Muscle of leg (tissue), 11 donors: ENCODE measurements around the gene CRY2. TPM values are rescaled to one million over a fixed set of nuclear protein-coding genes. Genes with fewer than 3 reads are reported as not detected.

Experiments
- DNase-seq: peaks from one replicate; pipeline ENCODE4 v3.0.0; 2013
- H3K27ac ChIP-seq: one replicate; pipeline ENCODE4 v1.5.1; 2013; ENCODE audit warnings: mild to moderate bottlenecking, low read length, control low read depth
- H3K27me3 ChIP-seq: one replicate; pipeline ENCODE4 v1.6.1; 2013; ENCODE audit warnings: low read length; ENCODE audit not compliant: control insufficient read depth, insufficient read depth
- H3K36me3 ChIP-seq: one replicate; pipeline ENCODE4 v1.6.1; 2013; ENCODE audit warnings: low read length; ENCODE audit not compliant: control insufficient read depth, insufficient read depth
- H3K4me1 ChIP-seq: one replicate; pipeline ENCODE4 v1.6.1; 2013; ENCODE audit warnings: low read length; ENCODE audit not compliant: control insufficient read depth, insufficient read depth
- H3K4me3 ChIP-seq: one replicate; pipeline ENCODE4 v1.5.1; 2013; ENCODE audit warnings: low read length, control low read depth
- H3K9me3 ChIP-seq: replicated peaks from 2 replicates; pipeline ENCODE4 v1.6.1; 2013; ENCODE audit warnings: low read depth, low read length; ENCODE audit not compliant: control insufficient read depth
- WGBS: methylation state at CpG from one replicate; pipeline ENCODE4 v1.1.5; 2013; ENCODE audit warnings: missing lambda C conversion rate; ENCODE audit not compliant: insufficient coverage; 5-methylcytosine and 5-hydroxymethylcytosine counted together
- polyA plus RNA-seq, 8 donors: library from polyadenylated mRNA; unstranded; fragments of 120-200 nt; gene quantifications; one replicate each; pipeline versions ENCODE4 v1.2.1 to v1.2.3, GENCODE V29; 2013; ENCODE audit warnings: inconsistent platforms in 1 of 8, low replicate concordance in 1 of 8; ENCODE audit not compliant: insufficient read length in 8 of 8, insufficient read depth in 1 of 8
- total RNA-seq: library from RNA; stranded (reverse); fragments of 120-200 nt; gene quantifications from one replicate; pipeline ENCODE4 v1.2.4, GENCODE V29; 2013

CRY2 gene
- total and polyA plus RNA-seq, 9 donors: 24.1 to 29.3 (median 25.8) TPM

- 69% methylated on average over 2 of the region's 4 CpGs for WGBS
Observed at GRCh38 chr11:45886816-45887520, 39.7 kb downstream of the CRY2 start.

GRCh38 chr11:45887587-45887986 lies 40.3 kb downstream of the CRY2 start:
- H3K9me3 ChIP-seq: no peaks in the 10 kb centered on the region
- no peak for DNase-seq
- no peak overlapping the region for H3K4me3 ChIP-seq
- H3K27me3 ChIP-seq: peaks cover 23% of the 10 kb centered on the region
- H3K27ac ChIP-seq: no peak overlapping the region
- peaks cover 12% of the 10 kb centered on the region for H3K4me1 ChIP-seq
- peaks cover 6% of the 10 kb centered on the region for H3K36me3 ChIP-seq
- 89% methylated on average over 5 of the region's 10 CpGs for WGBS

More at GRCh38 chr11:45886816-45887520, 39.7 kb downstream of the CRY2 start:
- Histone ChIP-seq H3K4me1 (peaks cover 12% of the 10 kb centered on the region), H3K27ac (no peak overlapping the region), H3K27me3 (peaks cover 23% of the 10 kb centered on the region), H3K36me3 (peaks cover 13% of the 10 kb centered on the region), H3K4me3 (no peak overlapping the region), H3K9me3 (no peaks in the 10 kb centered on the region)
- DNase-seq: no peak

- H3K36me3 ChIP-seq: no peaks in the 10 kb centered on the region
- peaks cover 23% of the 10 kb centered on the region for H3K27me3 ChIP-seq
- H3K9me3 ChIP-seq: no peaks in the 10 kb centered on the region
- WGBS: 69% methylated on average over 2 of the region's 8 CpGs
- H3K4me3 ChIP-seq: no peak overlapping the region
- H3K27ac ChIP-seq: no peak overlapping the region
- DNase-seq: no peak
- peaks cover 17% of the 10 kb centered on the region for H3K4me1 ChIP-seq
Observed at GRCh38 chr11:45889555-45889954, 42.3 kb downstream of the CRY2 start.

GRCh38 chr11:45889966-45890365 lies 42.7 kb downstream of the CRY2 start:
- peaks cover 19% of the 10 kb centered on the region for H3K4me1 ChIP-seq
- 88% methylated on average over 7 of the region's 9 CpGs for WGBS
- no peak overlapping the region for H3K27ac ChIP-seq
- H3K9me3 ChIP-seq: no peaks in the 10 kb centered on the region
- DNase-seq: no peak
- H3K27me3 ChIP-seq: peaks cover 21% of the 10 kb centered on the region
- no peaks in the 10 kb centered on the region for H3K36me3 ChIP-seq
- no peak overlapping the region for H3K4me3 ChIP-seq

- 76% methylated on average over 9 of the region's 9 CpGs for WGBS
- Histone ChIP-seq H3K27ac (no peak overlapping the region), H3K9me3 (no peaks in the 10 kb centered on the region), H3K36me3 (no peaks in the 10 kb centered on the region), H3K4me1 (peaks cover 23% of the 10 kb centered on the region), H3K27me3 (peaks cover 14% of the 10 kb centered on the region), H3K4me3 (no peak overlapping the region)
- DNase-seq: no peak
Observed at GRCh38 chr11:45890886-45891550, 43.7 kb downstream of the CRY2 start.

GRCh38 chr11:45892856-45893255 lies 45.6 kb downstream of the CRY2 start:
- peaks cover 3% of the 10 kb centered on the region for H3K27me3 ChIP-seq
- peaks cover 38% of the 10 kb centered on the region for H3K4me1 ChIP-seq
- H3K27ac ChIP-seq: no peak overlapping the region
- no peaks in the 10 kb centered on the region for H3K36me3 ChIP-seq
- WGBS: 67% methylated on average over 4 of the region's 5 CpGs
- no peak for DNase-seq
- no peak overlapping the region for H3K4me3 ChIP-seq
- H3K9me3 ChIP-seq: no peaks in the 10 kb centered on the region

GRCh38 chr11:45894555-45895247 lies 47.4 kb downstream of the CRY2 start:
- Histone ChIP-seq H3K4me3 (no peak overlapping the region), H3K9me3 (no peaks in the 10 kb centered on the region), H3K27ac (no peak overlapping the region), H3K36me3 (no peaks in the 10 kb centered on the region), H3K4me1 (peaks cover 55% of the 10 kb centered on the region), H3K27me3 (peaks cover 2% of the 10 kb centered on the region)
- DNase-seq: no peak
- WGBS: 86% methylated on average over 6 of the region's 6 CpGs

GRCh38 chr11:45895553-45896259 lies 48.4 kb downstream of the CRY2 start:
- Histone ChIP-seq H3K4me1 (peaks cover 60% of the 10 kb centered on the region), H3K27ac (peak overlapping the region; percentile 85), H3K27me3 (peaks cover 7% of the 10 kb centered on the region), H3K9me3 (no peaks in the 10 kb centered on the region), H3K36me3 (no peaks in the 10 kb centered on the region), H3K4me3 (peak overlapping the region; percentile 17)
- no peak for DNase-seq
- 90% methylated on average over 5 of the region's 8 CpGs for WGBS

- peak overlapping the region; percentile 85 for H3K27ac ChIP-seq
- no peaks in the 10 kb centered on the region for H3K9me3 ChIP-seq
- DNase-seq: peak; percentile 83
- H3K27me3 ChIP-seq: peaks cover 10% of the 10 kb centered on the region
- H3K4me1 ChIP-seq: peaks cover 67% of the 10 kb centered on the region
- 3% methylated on average over 15 of the region's 19 CpGs for WGBS
- peak overlapping the region; percentile 17 for H3K4me3 ChIP-seq
- peaks cover 1% of the 10 kb centered on the region for H3K36me3 ChIP-seq
Observed at GRCh38 chr11:45896422-45896984, 49.2 kb downstream of the CRY2 start.
